ENCODE data around the gene LSM2. TPM values are rescaled to one million over a fixed set of nuclear protein-coding genes. Genes with fewer than 3 reads are reported as not detected.
A peak's percentile ranks its signal among the peaks of the same experiment; 100 is the strongest.
"Not testable (repeated sequence)": the region's sequence is repeated elsewhere in the genome, so short reads cannot be mapped to it uniquely, and the experiment has no call there.

The LSM2 gene
- total and polyA plus RNA-seq, 8 donors = 11.0 to 27.3 (median 21.4) TPM

GRCh38 chr6:31794294-31794865, 12.4 kb downstream of the LSM2 start:
- FAIRE-seq (no peak), ATAC-seq (peak in 1 of 4 donors; percentile 9), DNase-seq (no peak)
- H3K9me3 ChIP-seq = no peaks in the 10 kb centered on the region
- no peaks in the 10 kb centered on the region for H3K36me3 ChIP-seq
- no peaks in the 10 kb centered on the region for H3K27me3 ChIP-seq
- TF ChIP-seq CTCF (IDR thresholded peaks at IDR 0.05) = no peak
- 9 to 13% methylated on average over 7 of the region's 7 CpGs for WGBS, 2 donors
- peak overlapping the region; percentile 60 to 96 (median 90) for H3K4me3 ChIP-seq
- peak overlapping the region in 3 of 4 donors; percentile 90 to 94 (median 94) for H3K27ac ChIP-seq
- intact Hi-C loops (cut with DNase I) = no loop called here
- peaks cover 0 to 13% (median 5%) of the 10 kb centered on the region in 3 donors for H3K4me1 ChIP-seq

GRCh38 chr6:31793927-31794245, 12.9 kb downstream of the LSM2 start:
- WGBS, 2 donors = 77 to 89% methylated on average over 6 of the region's 6 CpGs
- H3K27ac ChIP-seq = peak overlapping the region in 1 of 4 donors; percentile 94
- peaks cover 0 to 13% (median 5%) of the 10 kb centered on the region in 3 donors for H3K4me1 ChIP-seq
- H3K9me3 ChIP-seq; H3K27me3 ChIP-seq; ATAC-seq; intact Hi-C loops (cut with DNase I); H3K36me3 ChIP-seq; FAIRE-seq; DNase-seq: not testable (repeated sequence)
- H3K4me3 ChIP-seq = peak overlapping the region in 2 of 4 donors; percentile 94 to 96

GRCh38 chr6:31792761-31793171, 14.0 kb downstream of the LSM2 start:
- Histone ChIP-seq H3K36me3 (no peaks in the 10 kb centered on the region), H3K4me3 (no peak overlapping the region), H3K27ac (no peak overlapping the region), H3K9me3 (no peaks in the 10 kb centered on the region), H3K27me3 (no peaks in the 10 kb centered on the region), H3K4me1 (peaks cover 0 to 13% (median 5%) of the 10 kb centered on the region in 3 donors)
- ATAC-seq = no peak
- DNase-seq = peak in 1 of 6 donors; percentile 53
- intact Hi-C loops (cut with DNase I) = no loop called here
- no peak for TF ChIP-seq CTCF (IDR thresholded peaks at IDR 0.05)
- no peak for FAIRE-seq
- WGBS, 2 donors = 89 to 94% methylated on average over 12 of the region's 12 CpGs

GRCh38 chr6:31792090-31792374, 14.7 kb downstream of the LSM2 start:
- FAIRE-seq = no peak
- intact Hi-C loops (cut with DNase I) = no loop called here
- Histone ChIP-seq H3K27me3 (no peaks in the 10 kb centered on the region), H3K27ac (no peak overlapping the region), H3K9me3 (no peaks in the 10 kb centered on the region), H3K4me1 (peaks cover 0 to 13% (median 5%) of the 10 kb centered on the region in 3 donors), H3K4me3 (no peak overlapping the region), H3K36me3 (no peaks in the 10 kb centered on the region)
- ATAC-seq = no peak
- 79% methylated on average over 3 of the region's 3 CpGs for WGBS, 2 donors
- no peak for TF ChIP-seq CTCF (IDR thresholded peaks at IDR 0.05)
- no peak for DNase-seq

GRCh38 chr6:31791324-31792089, 15.3 kb downstream of the LSM2 start:
- intact Hi-C loops (cut with DNase I) = no loop called here
- H3K27me3 ChIP-seq = no peaks in the 10 kb centered on the region
- FAIRE-seq (no peak), ATAC-seq (peak in 3 of 4 donors; percentile 14 to 22 (median 18)), DNase-seq (peak in 1 of 6 donors; percentile 64)
- H3K27ac ChIP-seq = no peak overlapping the region
- no peak overlapping the region for H3K4me3 ChIP-seq
- 61 to 64% methylated on average over 12 of the region's 12 CpGs for WGBS, 2 donors
- peaks cover 0 to 13% (median 5%) of the 10 kb centered on the region in 3 donors for H3K4me1 ChIP-seq
- H3K9me3 ChIP-seq = no peaks in the 10 kb centered on the region
- no peaks in the 10 kb centered on the region for H3K36me3 ChIP-seq
- peak in 3 of 4 donors; percentile 6 to 39 (median 33) for TF ChIP-seq CTCF (IDR thresholded peaks at IDR 0.05)
